ENCODE data around the gene GIT2. TPM values are rescaled to one million over a fixed set of nuclear protein-coding genes. Genes with fewer than 3 reads are reported as not detected.

Gene GIT2
- total RNA-seq, 1 donor from 2014 or later: 40.7 TPM

- H3K36me3 Mint-ChIP-seq (ENCODE audit: insufficient read depth): peaks cover 35% of the 10 kb centered on the region
These were observed 44.4 kb downstream of the GIT2 start for GRCh38 chr12:109951751-109952150.

GRCh38 chr12:109951136-109951535 is 45.0 kb downstream of the GIT2 start:
- no peak overlapping the region for H3K27ac Mint-ChIP-seq
- TF ChIP-seq CTCF (IDR thresholded peaks at IDR 0.05; ENCODE audit: unreplicated experiment): no peak
- no peaks in the 10 kb centered on the region for H3K27me3 Mint-ChIP-seq
- no peaks in the 10 kb centered on the region for H3K9me3 Mint-ChIP-seq (ENCODE audit: low read depth)
- peaks cover 24% of the 10 kb centered on the region for H3K4me1 Mint-ChIP-seq (ENCODE audit: low read depth)
- peaks cover 36% of the 10 kb centered on the region for H3K36me3 Mint-ChIP-seq (ENCODE audit: insufficient read depth)
- no peak for DNase-seq (ENCODE audit: low spot score, unreplicated experiment)
- H3K4me3 Mint-ChIP-seq (ENCODE audit: low read depth): no peak overlapping the region

More at GRCh38 chr12:109951751-109952150, 44.4 kb downstream of the GIT2 start:
- H3K9me3 Mint-ChIP-seq (ENCODE audit: low read depth): no peaks in the 10 kb centered on the region
- H3K27ac Mint-ChIP-seq: peak overlapping the region; percentile 49
- no peak for DNase-seq (ENCODE audit: low spot score, unreplicated experiment)
- no peak for TF ChIP-seq CTCF (IDR thresholded peaks at IDR 0.05; ENCODE audit: unreplicated experiment)
- H3K4me1 Mint-ChIP-seq (ENCODE audit: low read depth): peaks cover 21% of the 10 kb centered on the region
- H3K4me3 Mint-ChIP-seq (ENCODE audit: low read depth): no peak overlapping the region
- no peaks in the 10 kb centered on the region for H3K27me3 Mint-ChIP-seq

GRCh38 chr12:109950625-109951024 is 45.5 kb downstream of the GIT2 start:
- no peak for DNase-seq (ENCODE audit: low spot score, unreplicated experiment)
- no peak for TF ChIP-seq CTCF (IDR thresholded peaks at IDR 0.05; ENCODE audit: unreplicated experiment)
- no peaks in the 10 kb centered on the region for H3K9me3 Mint-ChIP-seq (ENCODE audit: low read depth)
- H3K36me3 Mint-ChIP-seq (ENCODE audit: insufficient read depth): peaks cover 36% of the 10 kb centered on the region
- H3K4me3 Mint-ChIP-seq (ENCODE audit: low read depth): no peak overlapping the region
- peak overlapping the region; percentile 45 for H3K27ac Mint-ChIP-seq
- peaks cover 24% of the 10 kb centered on the region for H3K4me1 Mint-ChIP-seq (ENCODE audit: low read depth)
- no peaks in the 10 kb centered on the region for H3K27me3 Mint-ChIP-seq

- no peak for DNase-seq (ENCODE audit: low spot score, unreplicated experiment)
- Mint-ChIP-seq H3K36me3 (ENCODE audit: insufficient read depth) (peaks cover 32% of the 10 kb centered on the region), H3K9me3 (ENCODE audit: low read depth) (no peaks in the 10 kb centered on the region), H3K4me1 (ENCODE audit: low read depth) (peaks cover 32% of the 10 kb centered on the region), H3K27me3 (no peaks in the 10 kb centered on the region), H3K4me3 (ENCODE audit: low read depth) (no peak overlapping the region), H3K27ac (peak overlapping the region; percentile 92)
- TF ChIP-seq CTCF (IDR thresholded peaks at IDR 0.05; ENCODE audit: unreplicated experiment): no peak
These were observed 47.1 kb downstream of the GIT2 start for GRCh38 chr12:109949089-109949488.

- Mint-ChIP-seq H3K27me3 (no peaks in the 10 kb centered on the region), H3K4me3 (ENCODE audit: low read depth) (no peak overlapping the region), H3K36me3 (ENCODE audit: insufficient read depth) (peaks cover 29% of the 10 kb centered on the region), H3K9me3 (ENCODE audit: low read depth) (no peaks in the 10 kb centered on the region), H3K4me1 (ENCODE audit: low read depth) (peaks cover 32% of the 10 kb centered on the region), H3K27ac (peak overlapping the region; percentile 92)
- DNase-seq (ENCODE audit: low spot score, unreplicated experiment): no peak
- no peak for TF ChIP-seq CTCF (IDR thresholded peaks at IDR 0.05; ENCODE audit: unreplicated experiment)
These were observed 47.8 kb downstream of the GIT2 start for GRCh38 chr12:109948368-109948767.

Data from progenitor cell of endocrine pancreas (in vitro differentiated cells).